HG03175 (cell line): ENCODE data around the gene STT3B.
A peak's percentile ranks its signal among the peaks of the same experiment; 100 is the strongest.

Experiments used
- ATAC-seq: cut with Tn5 transposase; IDR thresholded peaks from one replicate; pipeline ENCODE4 v1.9.1; 2021; ENCODE audit warnings: mild to moderate bottlenecking, moderate library complexity; ENCODE audit not compliant: unreplicated experiment

STT3B gene

GRCh38 chr3:31550452-31551251, 17.9 kb downstream of the STT3B start:
- ATAC-seq = peak; percentile 63

GRCh38 chr3:31551646-31552045, 18.9 kb downstream of the STT3B start:
- no peak for ATAC-seq

- ATAC-seq = no peak
Measured at GRCh38 chr3:31552103-31552502, 19.4 kb downstream of the STT3B start.

- no peak for ATAC-seq
Measured at GRCh38 chr3:31553258-31553657, 20.5 kb downstream of the STT3B start.

- ATAC-seq = no peak
Measured at GRCh38 chr3:31555204-31555603, 22.5 kb downstream of the STT3B start.

GRCh38 chr3:31559872-31560534, 27.3 kb downstream of the STT3B start:
- no peak for ATAC-seq

GRCh38 chr3:31561891-31562290, 29.2 kb downstream of the STT3B start:
- no peak for ATAC-seq

- ATAC-seq = no peak
Measured at GRCh38 chr3:31562525-31562924, 29.8 kb downstream of the STT3B start.

- no peak for ATAC-seq
Measured at GRCh38 chr3:31565288-31565687, 32.6 kb downstream of the STT3B start.

GRCh38 chr3:31567036-31567435, 34.3 kb downstream of the STT3B start:
- no peak for ATAC-seq

- no peak for ATAC-seq
Measured at GRCh38 chr3:31568649-31569048, 35.9 kb downstream of the STT3B start.

- ATAC-seq = no peak
Measured at GRCh38 chr3:31571325-31571724, 38.6 kb downstream of the STT3B start.

GRCh38 chr3:31572236-31573004, 39.7 kb downstream of the STT3B start:
- ATAC-seq = peak; percentile 42

GRCh38 chr3:31573036-31573779, 40.5 kb downstream of the STT3B start:
- ATAC-seq = peak; percentile 36

- no peak for ATAC-seq
Measured at GRCh38 chr3:31575448-31575847, 42.7 kb downstream of the STT3B start.

GRCh38 chr3:31576521-31576920, 43.8 kb downstream of the STT3B start:
- ATAC-seq = no peak

- ATAC-seq = no peak
Measured at GRCh38 chr3:31577232-31577631, 44.5 kb downstream of the STT3B start.

- ATAC-seq = no peak
Measured at GRCh38 chr3:31579828-31580227, 47.1 kb downstream of the STT3B start.

GRCh38 chr3:31580645-31581044, 47.9 kb downstream of the STT3B start:
- no peak for ATAC-seq

GRCh38 chr3:31581660-31582059, 48.9 kb downstream of the STT3B start:
- no peak for ATAC-seq

- ATAC-seq = no peak
Measured at GRCh38 chr3:31589228-31589627, 56.5 kb downstream of the STT3B start.
